ENCODE measurements around the gene DEAF1.
"Not testable (repeated sequence)": the region's sequence is repeated elsewhere in the genome, so short reads cannot be mapped to it uniquely, and the experiment has no call there.

Gene DEAF1

DNA sequence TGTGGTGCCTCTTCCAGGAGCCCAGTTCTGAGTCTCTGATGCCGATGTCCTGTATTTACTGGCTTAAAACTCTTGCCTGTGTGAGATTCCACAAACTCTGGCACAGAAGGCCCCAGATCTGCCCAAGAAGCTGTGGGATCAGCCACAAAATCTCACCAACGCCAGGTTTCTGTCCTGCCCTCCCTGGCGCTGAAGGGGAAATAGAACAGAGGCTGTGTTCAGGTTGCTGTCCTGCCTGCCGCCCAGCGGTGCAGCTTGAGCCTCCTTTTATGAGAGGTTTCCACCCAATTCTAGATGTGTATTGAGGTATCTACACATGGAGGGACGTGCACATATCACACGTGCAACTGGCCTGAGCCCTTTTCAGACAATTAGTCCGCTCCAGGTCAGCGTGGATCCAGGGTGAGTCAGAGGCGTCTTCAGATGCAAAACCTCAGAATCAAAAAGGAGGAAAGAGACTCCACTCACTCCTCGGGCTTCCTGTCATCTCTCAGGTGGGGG is 2.8 kb upstream of the DEAF1 start:
- peak overlapping the region; percentile 100 for H3K27ac Mint-ChIP-seq
- H3K36me3 Mint-ChIP-seq: no peaks in the 10 kb centered on the region
- no peak for ATAC-seq
- peaks cover 41% of the 10 kb centered on the region for H3K4me1 Mint-ChIP-seq
- peak overlapping the region; percentile 9 for H3K4me3 Mint-ChIP-seq
- no peaks in the 10 kb centered on the region for H3K9me3 Mint-ChIP-seq
- no peaks in the 10 kb centered on the region for H3K27me3 Mint-ChIP-seq

DNA sequence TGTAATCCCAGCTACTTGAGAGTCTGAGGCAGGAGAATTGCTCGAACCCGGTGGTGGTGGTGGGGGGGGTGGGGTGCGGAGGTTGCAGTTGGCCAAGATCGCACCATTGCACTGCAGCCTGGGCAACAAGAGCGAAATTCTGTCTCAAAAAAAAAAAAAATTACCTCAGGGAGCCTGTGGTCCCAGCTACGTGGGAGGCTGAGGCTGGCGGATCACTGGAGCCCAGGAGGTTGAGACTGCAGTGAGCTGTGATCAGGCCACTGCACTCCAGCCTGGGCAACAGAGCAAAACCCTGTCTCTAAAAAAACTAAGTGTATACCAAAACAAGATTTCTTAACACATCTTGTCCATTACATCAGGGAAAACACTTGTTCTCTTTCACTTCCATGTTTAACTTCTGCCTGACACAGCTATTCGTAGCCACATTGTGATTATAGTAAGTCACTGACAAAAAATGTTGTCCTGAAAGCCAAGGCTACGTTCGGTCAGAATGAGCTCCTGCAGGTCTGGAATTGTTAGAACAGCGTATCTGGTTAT is 2.0 kb upstream of the DEAF1 start:
- Mint-ChIP-seq H3K4me1 (peaks cover 49% of the 10 kb centered on the region), H3K4me3 (peak overlapping the region; percentile 85), H3K27me3 (no peaks in the 10 kb centered on the region), H3K27ac (peak overlapping the region; percentile 100), H3K36me3 (no peaks in the 10 kb centered on the region), H3K9me3 (no peaks in the 10 kb centered on the region)
- ATAC-seq: peak; percentile 1

DNA sequence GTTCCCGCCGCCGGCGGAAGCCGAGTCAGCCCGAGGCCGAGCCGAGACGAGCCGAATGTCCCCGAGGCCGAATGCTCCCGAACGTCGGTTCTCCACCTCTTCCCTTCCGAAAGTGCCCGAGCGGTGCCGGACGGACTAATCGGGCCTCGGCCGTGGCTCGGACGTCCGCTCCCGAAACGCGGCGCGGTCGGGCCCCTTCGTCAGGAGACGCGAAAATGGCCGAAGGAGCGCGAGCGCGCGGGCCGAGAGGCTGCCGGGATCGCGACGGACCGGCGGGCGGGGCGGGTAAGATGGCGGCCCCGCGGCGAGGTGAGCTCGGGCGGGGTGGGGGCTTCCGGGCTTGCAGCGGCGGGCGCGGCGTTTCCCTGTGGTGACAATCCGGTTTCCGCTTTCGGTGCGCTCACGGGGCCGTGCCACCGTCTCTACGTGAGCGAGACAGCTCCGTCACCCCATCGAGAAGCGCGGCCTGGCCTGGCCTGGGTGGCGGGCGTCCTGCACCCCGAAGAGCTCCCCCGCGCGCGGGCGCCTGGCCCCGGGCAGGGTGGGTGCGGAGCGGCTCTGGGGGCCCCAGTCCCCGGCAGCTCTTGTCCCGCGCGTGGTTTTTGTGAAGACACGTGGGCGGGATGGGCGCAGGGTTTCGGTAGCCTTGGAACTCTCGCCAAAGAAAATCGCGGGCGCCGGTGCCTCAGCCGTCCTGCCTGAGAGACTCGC is 671 bp upstream of the DEAF1 start, which contains the start of gene TMEM80:
TSS of gene TMEM80 (plus strand) at position 279 of the 711 bp plus-strand sequence. CDS start at position 291, 12 bp downstream.
- Mint-ChIP-seq H3K36me3 (no peaks in the 10 kb centered on the region), H3K9me3 (no peaks in the 10 kb centered on the region), H3K4me1 (peaks cover 52% of the 10 kb centered on the region), H3K4me3 (peak within 1 kb of the TSS; percentile 85), H3K27me3 (no peaks in the 10 kb centered on the region), H3K27ac (peak within 1 kb of the TSS; percentile 100)
- ATAC-seq: peak; percentile 87

DNA sequence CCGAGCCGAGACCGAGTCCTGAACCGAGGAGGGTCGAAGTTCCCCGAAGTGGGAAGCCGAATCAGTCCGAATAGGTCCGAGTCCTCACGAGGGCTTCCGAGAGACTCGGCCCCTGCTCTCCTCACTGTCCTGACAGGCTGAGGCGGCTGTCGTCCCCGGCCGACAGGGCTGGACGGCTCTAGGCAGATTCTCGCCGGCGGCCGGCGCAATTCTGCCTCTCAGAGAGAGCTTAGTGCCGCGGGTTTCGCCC is 191 bp upstream of the DEAF1 start:
- ATAC-seq: no peak
- H3K4me1 Mint-ChIP-seq: peaks cover 52% of the 10 kb centered on the region
- peak overlapping the region; percentile 100 for H3K27ac Mint-ChIP-seq
- H3K36me3 Mint-ChIP-seq: no peaks in the 10 kb centered on the region
- H3K9me3 Mint-ChIP-seq: no peaks in the 10 kb centered on the region
- H3K4me3 Mint-ChIP-seq: peak overlapping the region; percentile 85
- H3K27me3 Mint-ChIP-seq: no peaks in the 10 kb centered on the region

DNA sequence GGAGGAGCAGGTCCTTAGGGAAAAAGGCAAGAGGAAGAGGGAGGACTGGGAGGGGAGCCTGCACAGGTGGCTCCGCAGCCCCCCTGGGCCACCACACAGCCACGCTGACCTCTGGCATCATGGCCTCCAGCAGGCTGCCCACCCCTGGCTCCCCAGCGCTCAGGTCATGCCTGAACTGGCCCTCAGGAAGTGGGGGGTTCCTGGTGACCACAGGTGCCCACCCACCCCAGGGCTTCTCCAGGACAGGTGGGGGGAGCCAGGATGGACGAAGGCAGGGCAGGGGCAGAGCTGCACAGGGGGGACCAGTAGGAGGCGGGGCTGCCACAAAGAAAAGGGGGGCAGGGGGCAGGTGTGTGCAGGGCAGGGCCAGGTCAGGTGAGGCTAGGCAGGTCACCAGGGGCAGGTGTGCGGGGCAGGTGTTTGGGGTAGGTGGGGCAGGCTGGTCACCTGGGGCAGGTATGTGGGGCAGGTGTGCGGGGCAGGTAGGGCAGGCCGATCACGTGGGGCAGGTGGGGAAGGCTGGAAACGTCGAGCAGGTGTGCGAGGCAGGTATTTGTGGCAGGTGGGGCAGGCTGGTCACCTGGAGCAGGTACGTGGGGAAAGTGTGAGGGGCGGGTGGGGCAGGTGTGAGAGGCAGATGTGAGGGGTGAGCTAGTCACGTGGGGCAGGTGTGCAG is 997 bp downstream of the DEAF1 start:
- Mint-ChIP-seq H3K36me3 (no peaks in the 10 kb centered on the region), H3K4me1 (peaks cover 52% of the 10 kb centered on the region), H3K4me3 (peak overlapping the region; percentile 92), H3K9me3 (no peaks in the 10 kb centered on the region), H3K27me3 (no peaks in the 10 kb centered on the region), H3K27ac (peak overlapping the region; percentile 100)
- ATAC-seq: no peak

DNA sequence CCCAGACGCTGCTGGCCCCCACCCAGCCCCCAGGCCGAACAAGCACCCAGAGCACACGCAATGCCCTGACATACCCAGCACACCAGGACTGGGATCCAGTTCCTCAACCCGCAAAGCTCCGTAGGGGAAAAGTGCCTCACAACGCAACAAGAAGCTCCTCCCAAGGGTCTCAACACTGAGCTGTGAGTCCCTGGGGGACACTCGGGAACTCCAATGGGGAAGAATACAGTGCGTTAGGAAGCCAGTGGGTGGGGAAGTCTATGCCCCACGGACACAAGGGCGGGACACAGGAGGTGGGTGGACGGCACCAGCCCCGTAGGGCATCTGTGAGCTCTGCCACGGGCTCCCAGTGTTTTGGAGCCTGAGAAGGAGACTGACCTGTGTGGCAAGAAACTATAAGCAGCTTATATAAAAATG is 1.6 kb downstream of the DEAF1 start:
- Mint-ChIP-seq H3K4me3 (peak overlapping the region; percentile 92), H3K9me3 (no peaks in the 10 kb centered on the region), H3K27ac (peak overlapping the region; percentile 100), H3K36me3 (peaks cover 4% of the 10 kb centered on the region), H3K27me3 (no peaks in the 10 kb centered on the region), H3K4me1 (peaks cover 49% of the 10 kb centered on the region)
- ATAC-seq: no peak

DNA sequence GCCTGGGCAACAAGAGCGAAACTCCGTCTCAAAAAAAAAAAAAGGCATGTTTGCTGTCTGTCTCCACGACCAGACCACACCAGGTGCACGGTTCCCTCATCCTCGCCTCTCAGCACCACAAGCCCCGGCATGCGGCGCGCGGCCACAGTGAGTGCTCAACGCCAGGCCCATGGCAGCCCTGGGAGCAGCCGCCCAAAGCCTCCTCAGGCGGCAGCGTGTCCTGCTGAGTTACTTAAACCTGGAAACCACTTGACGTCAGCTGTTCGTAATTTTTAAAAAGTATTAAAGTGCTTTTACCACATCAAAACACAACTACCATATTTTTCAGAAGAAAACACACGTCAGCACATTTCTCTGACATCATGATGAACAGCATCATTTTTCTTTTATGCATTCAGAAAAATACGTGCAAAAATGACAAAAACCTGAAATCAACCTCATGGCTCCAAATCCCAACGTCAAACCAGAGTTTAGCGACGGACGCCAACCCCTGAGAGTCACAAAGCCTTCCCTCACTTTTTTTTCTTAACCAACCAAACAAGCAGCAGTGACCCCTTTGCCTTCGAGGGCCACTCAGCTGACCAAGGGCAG is 2.1 kb downstream of the DEAF1 start:
- Mint-ChIP-seq H3K9me3 (no peaks in the 10 kb centered on the region), H3K27me3 (no peaks in the 10 kb centered on the region), H3K27ac (peak overlapping the region; percentile 100), H3K4me3 (peak overlapping the region; percentile 92), H3K4me1 (peaks cover 44% of the 10 kb centered on the region), H3K36me3 (peaks cover 9% of the 10 kb centered on the region)
- ATAC-seq: no peak

DNA sequence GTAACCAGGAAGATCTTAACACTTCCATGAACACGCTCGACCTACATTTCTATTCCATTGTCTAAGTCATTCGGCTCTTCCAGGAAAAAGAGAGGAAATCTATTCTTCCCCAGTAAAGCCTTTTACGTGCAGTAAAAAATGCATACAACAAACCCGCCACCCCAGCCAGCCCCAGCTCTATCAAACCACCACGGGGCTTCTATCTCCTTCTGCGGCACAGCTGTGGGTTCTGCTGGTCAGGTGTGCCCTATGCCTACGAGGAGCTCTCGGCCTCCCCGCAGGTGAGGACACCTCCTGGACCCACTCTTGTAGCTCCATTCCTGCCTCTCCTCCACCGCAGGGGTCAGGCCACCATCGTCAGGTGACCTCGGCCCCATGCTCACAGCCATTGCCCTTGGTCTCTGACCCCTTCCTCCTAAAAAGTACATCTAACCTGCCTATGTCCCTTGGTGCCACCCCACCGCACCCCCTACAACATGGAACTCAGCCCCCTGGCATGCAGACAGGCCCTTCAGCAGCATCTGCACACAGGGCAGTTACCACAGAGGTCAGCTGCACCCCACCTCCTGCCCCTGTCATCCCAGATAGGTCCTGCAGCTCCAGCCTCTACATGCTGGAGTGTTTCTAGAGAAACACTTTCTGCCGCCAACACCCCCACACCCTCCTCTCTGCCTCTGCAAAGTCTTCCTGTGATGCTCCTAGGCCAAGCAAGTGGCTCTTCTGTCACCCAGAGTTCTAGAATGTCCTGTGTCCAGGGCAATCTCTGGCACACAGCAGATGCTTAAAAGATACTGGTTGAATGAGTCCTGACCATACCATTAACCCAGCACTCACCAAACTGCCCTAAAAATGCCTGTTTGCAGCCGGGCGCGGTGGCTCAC is 3.1 kb downstream of the DEAF1 start:
- peaks cover 18% of the 10 kb centered on the region for H3K36me3 Mint-ChIP-seq
- H3K4me3 Mint-ChIP-seq: no peak overlapping the region
- H3K4me1 Mint-ChIP-seq: peaks cover 34% of the 10 kb centered on the region
- no peaks in the 10 kb centered on the region for H3K27me3 Mint-ChIP-seq
- no peaks in the 10 kb centered on the region for H3K9me3 Mint-ChIP-seq
- no peak overlapping the region for H3K27ac Mint-ChIP-seq
- no peak for ATAC-seq

DNA sequence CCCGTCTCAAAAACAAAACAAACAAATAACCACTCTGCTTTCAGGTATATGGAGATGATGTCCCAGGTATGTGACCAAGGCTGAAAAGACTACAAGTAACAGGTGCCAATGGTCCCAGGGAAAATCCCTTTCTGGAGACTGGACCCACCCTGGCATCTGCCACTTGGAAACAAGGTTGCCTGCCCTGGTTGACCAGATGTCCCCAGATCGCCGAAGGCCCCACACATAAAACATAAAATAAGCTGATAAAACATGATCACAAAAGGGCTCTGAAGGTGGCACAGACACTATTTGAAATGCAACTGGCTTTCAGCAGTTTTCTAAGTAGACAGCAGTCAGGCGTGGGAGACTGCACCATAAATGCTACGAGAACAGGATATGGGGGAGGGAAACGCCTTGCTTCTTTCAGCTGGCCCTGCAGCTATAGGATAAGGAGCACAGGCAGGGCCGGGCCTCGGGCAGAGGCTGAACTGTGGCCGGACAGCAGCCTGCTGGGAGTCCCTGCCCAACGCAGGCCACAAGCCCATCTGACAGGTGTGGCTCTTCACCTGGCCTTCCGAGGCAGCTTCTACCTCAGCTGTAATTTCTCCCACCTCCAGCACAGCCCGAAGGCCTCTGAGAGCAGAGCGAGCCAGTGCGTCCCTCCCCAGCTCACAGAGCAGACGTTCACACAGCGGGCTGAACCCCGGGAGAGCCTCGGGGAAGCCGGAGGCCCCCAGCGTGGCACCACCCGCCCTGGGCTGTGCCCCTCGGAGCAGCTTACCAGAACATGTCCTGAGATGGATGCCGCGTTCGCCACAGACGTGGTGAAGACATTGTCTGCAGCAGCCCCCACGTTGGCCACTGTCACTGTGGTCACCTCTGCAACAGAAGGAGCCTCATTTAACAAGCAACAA is 4.0 kb downstream of the DEAF1 start:
- Mint-ChIP-seq H3K9me3 (no peaks in the 10 kb centered on the region), H3K27me3 (no peaks in the 10 kb centered on the region), H3K4me1 (peaks cover 26% of the 10 kb centered on the region), H3K36me3 (peaks cover 22% of the 10 kb centered on the region), H3K27ac (no peak overlapping the region), H3K4me3 (no peak overlapping the region)
- no peak for ATAC-seq

DNA sequence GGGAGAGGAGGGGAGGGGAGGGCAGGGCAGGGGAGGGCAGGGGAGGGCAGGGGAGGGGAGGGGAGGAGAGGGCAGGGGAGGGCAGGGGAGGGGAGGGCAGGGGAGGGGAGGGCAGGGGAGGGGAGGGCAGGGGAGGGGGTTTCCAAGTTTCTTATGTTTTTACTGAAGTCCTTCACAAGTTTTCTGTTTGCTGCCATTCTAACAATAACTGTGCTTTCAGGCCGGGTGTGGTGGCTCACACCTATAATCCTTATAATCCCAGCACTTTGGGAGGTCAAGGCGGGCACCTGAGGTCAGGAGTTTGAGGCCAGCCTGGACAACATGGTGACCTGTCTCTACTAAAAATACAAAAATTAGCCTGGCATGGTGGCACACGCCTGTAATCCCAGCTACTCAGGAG is 4.8 kb downstream of the DEAF1 start:
- not testable (repeated sequence) for H3K9me3 Mint-ChIP-seq, H3K27me3 Mint-ChIP-seq, ATAC-seq, H3K4me3 Mint-ChIP-seq, H3K27ac Mint-ChIP-seq
- Mint-ChIP-seq H3K4me1 (peaks cover 26% of the 10 kb centered on the region), H3K36me3 (peaks cover 22% of the 10 kb centered on the region)

DNA sequence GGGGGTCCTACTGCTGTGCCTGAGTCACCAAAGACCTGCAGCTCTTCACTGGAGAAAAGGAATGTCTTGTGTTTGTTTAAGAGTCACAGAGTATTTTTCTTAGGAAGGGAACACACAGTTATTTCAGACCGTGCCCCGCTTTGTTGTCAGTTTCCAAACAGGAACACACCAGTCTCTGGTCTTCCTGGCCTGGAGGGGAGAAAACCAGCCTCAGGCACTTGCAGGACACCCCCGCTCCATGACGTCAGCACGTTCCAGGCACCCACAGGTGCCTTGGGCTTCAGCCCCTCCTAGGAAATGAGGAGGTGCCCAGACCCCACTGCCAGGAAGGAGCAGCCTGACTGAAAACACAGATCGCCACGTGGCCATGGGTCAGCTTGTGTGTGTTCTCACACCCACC is 5.4 kb downstream of the DEAF1 start:
- Mint-ChIP-seq H3K9me3 (no peaks in the 10 kb centered on the region), H3K36me3 (peaks cover 24% of the 10 kb centered on the region), H3K27ac (no peak overlapping the region), H3K27me3 (no peaks in the 10 kb centered on the region), H3K4me1 (peaks cover 26% of the 10 kb centered on the region), H3K4me3 (no peak overlapping the region)
- ATAC-seq: no peak

DNA sequence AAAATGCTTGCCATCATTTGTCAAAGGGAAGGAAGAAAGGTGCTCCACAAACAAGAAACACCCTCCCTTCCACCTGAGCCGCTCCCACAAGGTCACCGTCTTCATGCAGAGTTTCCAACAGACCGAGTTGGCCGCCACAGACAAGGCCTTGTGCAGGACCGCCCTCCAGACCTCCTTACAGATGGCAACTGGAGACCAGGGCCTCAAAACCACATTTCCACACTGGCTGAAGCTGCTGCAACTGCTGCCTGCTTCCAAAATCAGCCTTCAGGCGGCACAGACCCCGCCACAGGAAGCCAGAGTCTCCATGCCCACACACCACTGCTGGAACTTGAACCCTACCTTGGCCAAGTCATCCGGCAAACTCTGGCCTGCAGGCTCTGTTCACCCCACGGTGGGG is 6.3 kb downstream of the DEAF1 start:
- no peak for ATAC-seq

DNA sequence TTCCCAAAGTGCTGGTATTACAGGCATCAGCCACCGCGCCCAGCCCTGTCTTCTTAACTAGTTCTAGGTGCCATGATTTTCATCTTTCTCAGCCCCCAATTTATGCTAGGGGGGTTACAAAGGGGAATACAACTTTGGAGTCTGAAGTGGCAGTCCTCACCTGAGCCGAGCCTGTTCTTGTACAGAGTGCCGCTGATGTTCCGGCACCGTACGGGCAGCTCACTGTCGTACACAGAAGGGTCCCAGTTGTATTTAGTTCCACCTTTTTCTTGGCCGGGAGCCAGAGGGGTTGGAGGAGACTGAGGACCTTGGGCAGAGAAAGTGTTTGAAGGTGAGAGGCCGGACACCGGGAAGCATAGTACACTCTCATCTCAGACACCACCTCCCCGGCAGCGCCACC is 7.3 kb downstream of the DEAF1 start:
- ATAC-seq: no peak
- no peaks in the 10 kb centered on the region for H3K9me3 Mint-ChIP-seq
- peaks cover 43% of the 10 kb centered on the region for H3K36me3 Mint-ChIP-seq
- peaks cover 10% of the 10 kb centered on the region for H3K4me1 Mint-ChIP-seq
- H3K27me3 Mint-ChIP-seq: no peaks in the 10 kb centered on the region
- no peak overlapping the region for H3K4me3 Mint-ChIP-seq
- no peak overlapping the region for H3K27ac Mint-ChIP-seq

More for the DNA sequence above, 6.3 kb downstream of the DEAF1 start:
- H3K27ac Mint-ChIP-seq: no peak overlapping the region
- H3K9me3 Mint-ChIP-seq: no peaks in the 10 kb centered on the region
- H3K4me3 Mint-ChIP-seq: no peak overlapping the region
- no peaks in the 10 kb centered on the region for H3K27me3 Mint-ChIP-seq
- H3K36me3 Mint-ChIP-seq: peaks cover 34% of the 10 kb centered on the region
- peaks cover 20% of the 10 kb centered on the region for H3K4me1 Mint-ChIP-seq
